ENCODE measurements around the gene ABHD14A. TPM values are rescaled to one million over a fixed set of nuclear protein-coding genes. Genes with fewer than 3 reads are reported as not detected.
"Not testable (repeated sequence)": the region's sequence is repeated elsewhere in the genome, so short reads cannot be mapped to it uniquely, and the experiment has no call there.

Gene ABHD14A
- polyA plus RNA-seq, 1 donor: 22.3 TPM

GRCh38 chr3:51969841-51970240, 5.0 kb upstream of the ABHD14A start:
- DNase-seq: no peak

- no peak for DNase-seq
These were observed 4.1 kb upstream of the ABHD14A start for GRCh38 chr3:51970606-51971300.

GRCh38 chr3:51971350-51971749, 3.5 kb upstream of the ABHD14A start:
- DNase-seq: no peak

GRCh38 chr3:51974277-51974962, 444 bp upstream of the ABHD14A start:
- no peak for DNase-seq

- peak; percentile 69 for DNase-seq
These were observed 1.1 kb downstream of the ABHD14A start for GRCh38 chr3:51975852-51976549.

GRCh38 chr3:51977446-51978142, 2.7 kb downstream of the ABHD14A start:
- DNase-seq: no peak

GRCh38 chr3:51978143-51978502, 3.3 kb downstream of the ABHD14A start:
- no peak for DNase-seq

- DNase-seq: no peak
These were observed 5.4 kb downstream of the ABHD14A start for GRCh38 chr3:51980253-51980652.

GRCh38 chr3:51982352-51982837, 7.5 kb downstream of the ABHD14A start:
- no peak for DNase-seq

- peak; percentile 78 for DNase-seq
These were observed 8.1 kb downstream of the ABHD14A start, which contains the start of gene ACY1 for GRCh38 chr3:51982838-51983577. TSS of gene ACY1 (plus strand) at chr3:51983535. CDS start at chr3:51984065, 530 bp downstream.

- DNase-seq: no peak
These were observed 8.9 kb downstream of the ABHD14A start for GRCh38 chr3:51983578-51984268.

- no peak for DNase-seq
These were observed 9.4 kb downstream of the ABHD14A start for GRCh38 chr3:51984269-51984647.

- no peak for DNase-seq
These were observed 10.2 kb downstream of the ABHD14A start for GRCh38 chr3:51985063-51985462.

- DNase-seq: no peak
These were observed 11.4 kb downstream of the ABHD14A start for GRCh38 chr3:51986010-51986947.

GRCh38 chr3:51987568-51987967, 12.7 kb downstream of the ABHD14A start:
- DNase-seq: no peak

GRCh38 chr3:51988286-51989146, 13.7 kb downstream of the ABHD14A start:
- no peak for DNase-seq

- DNase-seq: not testable (repeated sequence)
These were observed 15.7 kb downstream of the ABHD14A start for GRCh38 chr3:51990501-51990971.

GRCh38 chr3:51992017-51992682, 17.3 kb downstream of the ABHD14A start:
- DNase-seq: no peak
